Stromal cell of bone marrow (primary cell): ENCODE data around the gene PARD3.

Experiments
- DNase-seq: peaks from one replicate; pipeline ENCODE4 v3.0.0-alpha.2; 2012; ENCODE audit warnings: low read depth

PARD3 gene

DNA sequence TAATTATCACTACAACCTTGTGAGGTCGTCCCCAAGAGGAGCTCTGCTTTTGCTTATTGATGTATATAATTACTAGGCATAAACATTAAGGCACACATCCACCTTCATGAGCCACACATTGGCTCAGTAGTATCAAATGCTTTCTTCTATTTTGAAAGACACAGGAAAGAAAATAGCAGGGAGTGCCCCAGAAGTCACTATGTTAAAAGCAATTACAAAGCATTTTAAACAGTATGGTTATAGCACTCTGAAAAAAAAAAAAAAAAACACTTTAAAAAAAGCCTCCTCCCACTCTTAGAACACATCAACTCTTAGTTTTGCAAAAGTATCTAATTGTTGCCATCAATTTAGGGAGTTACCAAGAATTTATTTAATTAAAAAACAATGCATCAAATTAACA lies 474.2 kb downstream of the PARD3 start:
- DNase-seq: no peak

DNA sequence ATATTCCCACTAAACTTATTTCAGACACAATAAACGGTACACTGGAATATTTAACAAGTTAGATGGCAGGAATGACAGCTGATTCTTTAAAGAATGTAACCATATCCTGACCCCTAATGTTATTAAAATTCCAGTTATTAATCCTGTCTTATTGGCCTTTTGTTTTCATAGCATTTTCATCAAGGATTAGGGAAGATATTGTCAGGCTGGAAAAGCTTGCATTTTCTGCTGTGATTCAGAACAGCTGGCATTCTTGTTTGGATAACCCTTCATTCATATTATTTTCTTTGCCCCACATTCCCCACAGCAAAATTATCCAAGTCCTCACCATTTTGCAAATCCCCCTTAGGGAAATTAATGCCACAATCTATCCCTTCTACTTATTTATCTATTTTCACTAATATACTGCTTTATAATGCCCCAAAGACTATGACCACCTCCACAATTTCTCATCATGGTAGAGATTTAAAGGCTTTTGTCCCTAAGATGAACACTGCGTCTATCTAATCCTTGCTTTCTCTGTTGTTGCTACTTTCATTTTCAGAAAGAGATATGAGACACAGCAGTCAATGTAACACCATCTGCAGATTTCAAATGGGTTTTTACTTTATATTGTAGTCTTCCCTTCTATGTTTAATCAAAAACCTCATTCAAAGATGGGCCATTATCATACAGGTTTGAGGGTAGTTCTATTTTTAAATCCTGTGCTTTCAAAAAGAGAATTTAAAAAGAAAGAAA lies 475.1 kb downstream of the PARD3 start:
- DNase-seq: no peak

DNA sequence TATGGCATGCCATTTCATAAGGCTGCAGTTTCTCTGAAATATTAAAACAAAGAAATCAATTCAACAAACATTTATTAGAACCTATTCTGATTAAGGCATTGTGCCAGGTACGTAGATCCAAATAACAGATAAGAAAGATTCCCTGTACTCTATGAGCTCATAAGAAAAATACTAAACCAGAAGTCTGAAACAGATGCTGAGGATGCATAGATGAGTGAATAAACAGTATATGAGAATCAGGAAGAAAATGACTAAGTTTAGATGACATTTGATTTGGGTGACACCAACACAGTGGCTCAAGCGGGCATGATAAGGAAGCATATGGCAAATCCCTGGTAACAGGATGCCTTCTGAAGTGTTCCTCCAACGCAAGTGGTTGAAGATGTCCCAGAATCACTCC lies 477.2 kb downstream of the PARD3 start:
- no peak for DNase-seq

GRCh38 chr10:34335960-34336690 lies 479.0 kb downstream of the PARD3 start:
- no peak for DNase-seq

GRCh38 chr10:34334908-34335307 lies 480.2 kb downstream of the PARD3 start:
- DNase-seq: no peak

DNA sequence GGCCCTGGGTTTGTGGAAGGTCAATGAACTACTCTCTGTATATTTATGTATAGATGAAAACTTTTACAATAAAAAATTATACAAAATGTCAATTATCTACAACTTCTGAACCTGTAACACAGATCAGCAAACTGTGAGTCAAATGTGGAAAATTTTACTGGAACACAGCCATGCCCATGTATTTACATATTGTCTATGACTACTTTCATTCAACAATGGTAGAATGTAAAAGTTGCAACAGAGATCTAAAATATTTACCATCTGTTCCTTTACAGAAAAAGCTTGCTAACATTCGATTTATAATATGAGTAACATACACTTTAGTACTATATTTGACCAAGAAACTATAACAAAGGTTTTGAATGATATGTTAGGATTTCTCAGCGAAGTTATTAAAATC lies 481.6 kb downstream of the PARD3 start:
- DNase-seq: no peak

DNA sequence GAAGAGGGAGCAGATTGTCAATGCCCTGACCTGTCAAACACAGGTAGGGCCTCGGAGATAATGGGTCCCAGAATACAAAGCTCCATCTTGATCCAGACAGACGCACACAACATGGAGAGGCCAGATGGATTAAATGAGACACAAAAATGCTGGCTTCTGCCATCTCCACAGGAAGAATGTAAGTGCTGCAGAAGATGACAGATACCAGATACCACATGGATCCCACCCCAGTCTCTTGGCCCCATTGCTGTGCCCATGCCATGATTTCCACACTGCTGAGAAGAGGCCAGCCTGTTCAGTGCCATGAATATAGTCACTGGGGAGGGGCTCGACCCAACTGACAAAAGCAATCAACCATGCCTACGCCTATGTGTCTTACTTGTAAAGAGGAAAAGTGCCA lies 487.9 kb downstream of the PARD3 start:
- no peak for DNase-seq

- DNase-seq: peak; percentile 26
These were observed 491.9 kb downstream of the PARD3 start for GRCh38 chr10:34323192-34323591.

GRCh38 chr10:34320265-34320664 lies 494.8 kb downstream of the PARD3 start:
- DNase-seq: no peak

- peak; percentile 78 for DNase-seq
These were observed 495.8 kb downstream of the PARD3 start for GRCh38 chr10:34319197-34319846.

DNA sequence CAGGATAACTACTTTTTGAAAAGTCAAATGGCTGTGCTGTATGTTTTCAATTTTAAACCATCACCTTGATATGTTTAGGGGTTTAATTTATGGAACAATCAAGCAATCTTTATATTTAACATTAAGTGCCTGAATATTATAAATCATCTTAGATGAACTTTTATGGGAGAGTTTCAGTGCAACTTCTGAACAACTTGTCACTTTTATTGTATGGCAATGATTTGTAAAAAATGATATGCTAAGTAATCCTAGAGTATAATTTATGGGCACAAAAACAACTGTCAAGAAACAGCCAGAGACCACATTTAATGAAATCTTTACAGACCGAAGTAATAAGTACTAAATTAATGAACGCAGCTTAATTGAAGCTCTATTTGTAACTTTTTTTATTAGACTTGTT lies 498.9 kb downstream of the PARD3 start:
- no peak for DNase-seq

DNA sequence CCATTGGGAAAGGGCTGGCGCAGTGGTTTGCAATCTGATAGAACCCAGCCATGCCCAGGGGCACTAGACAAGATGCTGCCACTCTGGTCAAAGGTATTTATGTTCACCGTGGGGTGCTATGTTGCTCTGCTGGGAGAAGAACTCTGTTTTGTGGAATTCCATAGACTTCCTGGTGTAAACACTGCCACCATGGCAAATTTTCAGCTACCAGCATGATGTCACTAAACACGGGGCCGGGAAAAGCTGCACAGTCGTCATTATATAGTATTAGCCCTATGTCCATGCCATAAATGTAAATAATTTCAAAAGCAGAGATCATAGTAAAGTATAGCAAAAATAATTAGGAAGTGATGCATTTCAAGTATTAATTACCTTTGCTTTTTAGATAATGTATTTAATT lies 500.6 kb downstream of the PARD3 start:
- no peak for DNase-seq

DNA sequence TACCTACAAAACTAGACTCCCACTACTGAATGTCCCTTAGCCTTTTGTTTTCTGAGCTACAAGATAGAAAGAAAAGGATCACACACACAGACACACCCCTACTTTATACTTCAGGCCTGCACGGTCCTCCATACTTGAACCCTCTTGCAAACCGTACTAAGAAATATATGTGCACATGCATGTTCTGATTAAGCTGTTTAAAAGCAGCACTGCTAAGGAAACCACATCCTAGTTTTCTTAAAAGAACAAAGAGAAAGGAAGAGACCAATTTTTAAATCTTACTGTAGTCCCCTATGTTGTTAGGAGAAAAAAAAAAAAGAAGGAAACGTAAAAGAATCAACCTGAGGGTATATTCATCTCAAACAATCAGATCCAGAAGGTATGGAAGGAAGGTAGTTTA lies 501.2 kb downstream of the PARD3 start:
- DNase-seq: no peak

DNA sequence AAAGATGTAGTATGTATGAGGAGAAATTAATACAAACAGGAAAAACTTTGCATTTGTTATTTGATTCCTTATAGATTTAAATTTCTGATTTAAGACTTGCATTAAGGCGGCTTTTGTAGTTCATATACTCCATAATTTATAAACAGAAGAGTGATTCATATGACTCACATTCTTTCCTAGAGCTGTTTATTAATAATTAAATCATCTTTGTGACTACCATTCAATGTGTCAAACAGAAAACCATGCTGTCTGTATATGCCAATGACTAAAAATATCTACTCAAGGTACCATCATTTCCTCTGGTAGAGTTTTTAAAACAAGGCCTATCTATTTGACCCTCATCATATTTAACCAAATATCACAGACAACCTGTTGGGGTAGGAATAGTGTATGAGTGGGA lies 501.7 kb downstream of the PARD3 start:
- DNase-seq: no peak

DNA sequence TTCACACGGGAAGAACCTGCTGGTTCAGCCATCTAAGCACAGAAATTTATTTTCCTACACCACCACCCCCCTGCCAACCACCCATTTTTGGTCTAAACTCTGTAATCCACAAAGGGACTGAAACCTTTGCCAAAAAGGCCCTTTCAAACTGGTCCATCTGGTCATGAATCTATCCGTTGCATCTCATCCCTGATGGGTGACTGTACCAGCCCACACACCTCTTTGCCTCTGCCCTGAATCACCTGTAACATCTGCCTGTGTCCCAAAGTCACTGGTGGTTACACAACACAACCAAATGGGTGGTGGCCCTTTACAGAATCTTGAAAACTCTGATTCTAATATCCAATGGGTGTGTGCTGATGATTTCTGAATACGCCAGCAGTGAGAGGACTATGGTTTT lies 503.4 kb downstream of the PARD3 start:
- no peak for DNase-seq

DNA sequence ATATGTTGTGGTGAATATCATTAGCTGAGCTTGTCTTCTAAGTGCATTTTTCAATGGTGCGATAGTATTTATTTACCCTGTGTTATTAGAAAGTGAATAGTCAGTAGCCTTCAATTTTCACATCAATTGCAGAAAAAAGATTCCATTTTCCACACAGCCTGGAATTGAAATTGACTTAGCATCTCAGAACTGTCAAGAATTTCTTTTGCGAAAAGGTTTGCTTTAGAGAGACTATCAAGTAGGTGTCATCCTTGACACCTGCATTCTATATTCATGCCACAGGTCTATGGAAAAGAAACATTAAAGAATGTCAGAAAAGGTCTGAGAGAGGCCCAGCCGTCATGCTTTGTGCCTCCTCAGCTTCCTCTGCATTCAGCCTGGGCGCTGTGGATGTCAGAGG lies 504.9 kb downstream of the PARD3 start:
- DNase-seq: no peak

GRCh38 chr10:34305189-34305588 lies 509.9 kb downstream of the PARD3 start:
- DNase-seq: no peak

DNA sequence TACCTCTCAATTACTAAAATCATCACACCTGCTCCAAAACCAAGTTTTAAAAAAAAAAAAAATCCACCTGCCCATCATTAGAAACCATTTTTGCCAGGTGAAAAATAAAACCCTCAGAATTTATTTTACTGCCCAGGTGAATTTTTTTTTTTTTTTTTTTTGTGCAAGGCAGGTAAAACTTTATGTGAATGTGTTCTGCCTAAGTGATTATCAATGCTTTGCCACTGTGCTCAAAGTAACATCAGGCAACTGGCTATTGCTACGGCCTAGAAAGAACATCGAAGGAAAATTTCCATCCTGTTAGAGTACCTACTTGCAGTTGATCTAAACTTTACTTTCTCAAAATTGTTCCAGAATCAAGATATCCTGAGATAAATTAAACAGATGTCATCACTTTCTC lies 512.1 kb downstream of the PARD3 start:
- no peak for DNase-seq

DNA sequence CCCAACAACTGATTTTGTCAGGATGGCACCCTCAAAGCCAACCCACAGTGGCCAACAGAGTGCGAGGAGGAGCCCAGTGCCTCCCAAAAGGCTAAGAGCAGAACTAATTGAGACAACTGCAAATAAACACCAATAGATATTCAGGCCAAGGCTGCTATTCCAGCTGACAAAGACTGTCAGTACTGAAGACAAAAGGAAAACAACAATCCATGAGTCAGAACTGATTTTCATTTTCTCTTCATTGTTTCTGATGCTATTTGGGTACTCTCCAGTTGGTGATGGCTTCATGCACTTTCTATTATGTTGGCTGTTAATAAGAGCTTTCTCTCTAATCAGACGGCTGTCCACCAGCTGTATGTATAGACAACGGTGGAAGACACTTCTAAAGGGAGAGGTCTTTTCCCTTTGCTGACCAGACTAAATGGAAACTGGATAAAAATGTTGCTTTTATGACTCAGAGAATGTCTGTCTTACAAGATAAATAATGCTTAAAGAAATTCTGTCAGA lies 515.9 kb downstream of the PARD3 start:
- no peak for DNase-seq

- no peak for DNase-seq
These were observed 516.7 kb downstream of the PARD3 start for GRCh38 chr10:34298346-34298818.

DNA sequence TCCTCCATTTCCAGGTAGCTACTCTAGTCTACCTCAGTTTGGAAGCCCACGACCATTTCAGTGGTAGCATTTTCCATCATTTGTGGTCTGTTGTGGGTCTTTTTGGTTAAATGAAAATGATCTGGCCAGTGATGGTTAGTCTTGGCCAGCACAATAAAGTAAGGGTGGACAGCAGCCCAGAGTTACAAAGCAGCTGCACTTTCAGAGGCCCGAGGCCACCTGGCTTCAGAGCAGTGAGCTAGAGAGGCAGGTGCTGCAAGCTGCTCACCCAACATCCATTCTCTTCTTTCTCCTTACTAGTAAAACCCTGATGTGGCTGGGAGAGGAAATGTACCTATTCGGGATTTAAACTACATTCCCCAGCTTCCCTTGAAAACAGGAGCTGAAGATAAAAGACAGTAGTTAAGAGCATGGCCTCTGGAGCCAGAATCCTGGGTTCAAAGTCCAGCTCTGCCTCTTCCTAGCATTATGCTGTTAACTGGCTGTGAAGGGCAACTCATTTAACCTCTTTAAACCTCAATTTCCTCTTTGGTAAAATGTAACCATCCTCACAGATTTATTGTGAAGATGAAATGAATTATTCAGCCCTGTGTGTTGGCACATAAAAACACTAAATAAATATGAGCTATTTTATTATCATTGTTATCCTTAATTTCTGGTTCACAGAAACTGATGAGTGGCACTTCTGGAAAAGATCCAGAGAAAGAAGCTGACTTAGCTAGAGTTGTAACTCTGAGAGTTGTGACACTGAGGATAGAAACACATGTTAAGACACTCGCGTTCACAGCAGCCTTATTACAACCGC lies 517.4 kb downstream of the PARD3 start:
- no peak for DNase-seq

- DNase-seq: no peak
These were observed 520.0 kb downstream of the PARD3 start for GRCh38 chr10:34295142-34295548.
